Spleen (tissue), 11 donors: ENCODE measurements around the gene AFM. TPM values are rescaled to one million over a fixed set of nuclear protein-coding genes. Genes with fewer than 3 reads are reported as not detected.

ENCODE experiments used
- DNase-seq: peaks from one replicate; pipeline ENCODE4 v3.0.0-alpha.2; 2020
- H3K27ac ChIP-seq, 8 donors: fragments of 200-600 bp; sonication (generic) in 7 of 8; 1 replicate in 4 of 8; 2 replicates in 4 of 8; pipeline versions ENCODE4 v1.5.0 to v1.8.0; 2016 to 2021; ENCODE audit warnings: inconsistent platforms in 4 of 8, mild to moderate bottlenecking in 4 of 8, moderate library complexity in 1 of 8
- H3K27me3 ChIP-seq, 7 donors: fragments of 200-600 bp; sonication (generic) in 6 of 7; replicated peaks in 1 of 7; 1 replicate in 4 of 7; 2 replicates in 3 of 7; pipeline versions ENCODE4 v1.5.0 to v1.8.0; 2016 to 2021; ENCODE audit warnings: inconsistent platforms in 3 of 7, mild to moderate bottlenecking in 1 of 7
- H3K36me3 ChIP-seq, 6 donors: fragments of 200-600 bp; sonication (generic) in 5 of 6; 1 replicate in 4 of 6; 2 replicates in 2 of 6; pipeline versions ENCODE4 v1.5.0 to v1.8.0; 2016 to 2021; ENCODE audit warnings: inconsistent platforms in 2 of 6
- H3K4me1 ChIP-seq, 6 donors: fragments of 200-600 bp; sonication (generic) in 5 of 6; 1 replicate in 3 of 6; 2 replicates in 3 of 6; pipeline versions ENCODE4 v1.5.0 to v1.8.0; 2016 to 2021; ENCODE audit warnings: inconsistent platforms in 3 of 6
- H3K4me3 ChIP-seq, 8 donors: fragments of 200-600 bp; sonication (generic) in 7 of 8; 1 replicate in 4 of 8; 2 replicates in 4 of 8; pipeline versions ENCODE4 v1.5.0 to v1.8.0; 2016 to 2021; ENCODE audit warnings: inconsistent platforms in 4 of 8, mild to moderate bottlenecking in 4 of 8, moderate library complexity in 2 of 8
- H3K9me3 ChIP-seq, 8 donors: fragments of 200-600 bp; sonication (generic) in 7 of 8; 1 replicate in 4 of 8; 2 replicates in 4 of 8; pipeline versions ENCODE4 v1.5.0 to v1.8.0; 2016 to 2021; ENCODE audit warnings: inconsistent platforms in 4 of 8
- CTCF ChIP-seq, 11 experiments: fragments of 200-600 bp in 7 of 11; fragments of 450-650 bp in 4 of 11; sonication (generic) in 4 of 11; IDR thresholded peaks in 8 of 11; conservative IDR thresholded peaks in 3 of 11; 1 replicate in 7 of 11; 2 replicates in 4 of 11; pipeline versions ENCODE4 v1.4.0 to v1.8.0; 2016 to 2021; ENCODE audit warnings: antibody characterized with exemption in 11 of 11, inconsistent platforms in 4 of 11, mild to moderate bottlenecking in 1 of 11
- POLR2A ChIP-seq, 3 donors: fragments of 450-650 bp; IDR thresholded peaks; one replicate each; pipeline ENCODE4 v1.5.1; 2017; ENCODE audit warnings: antibody characterized with exemption in 3 of 3, mild to moderate bottlenecking in 1 of 3
- POLR2AphosphoS5 ChIP-seq, 3 donors: sonication (generic); formaldehyde crosslinking; IDR thresholded peaks; one replicate each; pipeline ENCODE4 v1.5.1; 2017; ENCODE audit warnings: antibody characterized with exemption in 3 of 3
- WGBS, 5 donors: extraction: QIAGEN DNeasy Blood & Tissue Kit in 3 of 5; methylation state at CpG; one replicate each; pipeline versions ENCODE4 v1.1.5 to v1.1.7; 2013 to 2018; 5-methylcytosine and 5-hydroxymethylcytosine counted together
- intact Hi-C: fragments of 100-400 bp; cut with DNase I; formaldehyde crosslinking; loops from one replicate; pipeline ENCODE4 v1.15.0; 2023; ENCODE audit warnings: low total_unique reads
- polyA plus RNA-seq, 3 donors: library from polyadenylated mRNA; stranded (reverse); fragments of 200-250 nt; gene quantifications; one replicate each; pipeline ENCODE4 v1.2.1, GENCODE V29; 2013
- total RNA-seq, 7 donors: library from RNA; depleted of rRNA in 3 of 7; stranded (reverse); fragments of >200 nt in 3 of 7; fragmentation: NEBNext Ultra II Directional in 4 of 7; extraction: Animal tissue kit (Norgen Biotek cat#: 25700) in 4 of 7; gene quantifications; one replicate each; pipeline versions ENCODE4 v1.1.0 to v1.2.1, GENCODE V29; 2016 to 2021
- donor health status: healthy with polysubstance abuse.
- donor health status: DM: no; HTN: no; CAD: no; lungs with moderate emphysema.
- donor health status: DM: no; HTN: no; CAD: no.
- donor health status: Bipolar disorder and iron deficiency.
- donor health status: healthy.
- donor health status: DM: no; HTN: no; CAD: no.
- donor health status: DM: yes; HTN: yes; CAD: no.

The AFM gene
- total and polyA plus RNA-seq, 10 donors: not detected

GRCh38 chr4:73460913-73461522 lies 20.5 kb upstream of the AFM start:
- H3K4me3 ChIP-seq: no peak overlapping the region
- no peaks in the 10 kb centered on the region for H3K9me3 ChIP-seq
- no peak overlapping the region for H3K27ac ChIP-seq
- no peak for DNase-seq
- H3K4me1 ChIP-seq: no peaks in the 10 kb centered on the region
- intact Hi-C loops: no loop called here
- H3K27me3 ChIP-seq: no peaks in the 10 kb centered on the region
- TF ChIP-seq POLR2AphosphoS5 (IDR thresholded peaks at IDR 0.05): no peak
- TF ChIP-seq POLR2A (IDR thresholded peaks at IDR 0.05): no peak
- TF ChIP-seq CTCF (IDR thresholded peaks at IDR 0.05 in 8 of 11, conservative IDR thresholded peaks at IDR 0.05 in 3 of 11): no peak
- no peaks in the 10 kb centered on the region for H3K36me3 ChIP-seq
- 72 to 86% (median 80%) methylated on average over 3 to 4 of the region's 4 CpGs for WGBS, 5 donors

GRCh38 chr4:73468170-73468569 lies 13.4 kb upstream of the AFM start:
- intact Hi-C loops: no loop called here
- H3K27me3 ChIP-seq: no peaks in the 10 kb centered on the region
- no peaks in the 10 kb centered on the region for H3K36me3 ChIP-seq
- 94 to 99% (median 97%) methylated on average over 3 of the region's 3 CpGs for WGBS, 5 donors
- no peak overlapping the region for H3K4me3 ChIP-seq
- no peak for DNase-seq
- TF ChIP-seq POLR2A (IDR thresholded peaks at IDR 0.05) (no peak), CTCF (IDR thresholded peaks at IDR 0.05 in 8 of 11, conservative IDR thresholded peaks at IDR 0.05 in 3 of 11) (no peak), POLR2AphosphoS5 (IDR thresholded peaks at IDR 0.05) (no peak)
- no peak overlapping the region for H3K27ac ChIP-seq
- no peaks in the 10 kb centered on the region for H3K4me1 ChIP-seq
- peaks cover 0 to 9% (median 5%) of the 10 kb centered on the region in 8 donors for H3K9me3 ChIP-seq

DNA sequence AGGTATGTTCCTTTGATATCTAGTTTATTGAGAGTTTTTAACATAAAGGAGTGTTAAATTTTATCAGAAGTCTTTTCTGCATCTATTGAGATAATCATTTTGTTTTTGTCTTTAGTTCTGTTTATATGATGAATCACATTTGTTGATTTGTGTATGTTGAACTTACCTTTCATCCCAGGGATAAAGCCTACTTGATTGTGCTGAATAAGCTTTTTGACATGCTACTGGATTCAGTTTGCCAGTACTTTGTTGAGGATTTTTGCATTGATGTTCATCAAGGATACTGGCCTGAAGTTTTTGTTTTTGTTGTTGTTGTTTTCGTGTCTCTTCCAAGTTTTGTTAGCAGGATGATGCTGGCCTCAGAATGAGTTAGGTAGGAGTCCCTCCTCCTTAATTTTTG lies 10.8 kb upstream of the AFM start:
- Histone ChIP-seq H3K4me1 (no peaks in the 10 kb centered on the region), H3K36me3 (no peaks in the 10 kb centered on the region), H3K27ac (no peak overlapping the region), H3K27me3 (no peaks in the 10 kb centered on the region), H3K4me3 (no peak overlapping the region), H3K9me3 (peaks cover 0 to 35% (median 20%) of the 10 kb centered on the region in 8 donors)
- intact Hi-C loops: no loop called here
- 68 to 93% (median 76%) methylated on average over 1 of the region's 1 CpG for WGBS, 5 donors
- TF ChIP-seq POLR2A (IDR thresholded peaks at IDR 0.05): no peak
- no peak for TF ChIP-seq CTCF (IDR thresholded peaks at IDR 0.05 in 8 of 11, conservative IDR thresholded peaks at IDR 0.05 in 3 of 11)
- TF ChIP-seq POLR2AphosphoS5 (IDR thresholded peaks at IDR 0.05): no peak
- no peak for DNase-seq

GRCh38 chr4:73477176-73477575 lies 4.4 kb upstream of the AFM start:
- Histone ChIP-seq H3K9me3 (peaks cover 0 to 39% (median 19%) of the 10 kb centered on the region in 8 donors), H3K4me1 (no peaks in the 10 kb centered on the region), H3K27me3 (no peaks in the 10 kb centered on the region), H3K36me3 (no peaks in the 10 kb centered on the region), H3K4me3 (no peak overlapping the region), H3K27ac (no peak overlapping the region)
- WGBS, 5 donors: 76 to 85% (median 79%) methylated on average over 8 to 11 of the region's 11 CpGs
- DNase-seq: peak; percentile 61
- no peak for TF ChIP-seq POLR2AphosphoS5 (IDR thresholded peaks at IDR 0.05)
- no peak for TF ChIP-seq CTCF (IDR thresholded peaks at IDR 0.05 in 8 of 11, conservative IDR thresholded peaks at IDR 0.05 in 3 of 11)
- TF ChIP-seq POLR2A (IDR thresholded peaks at IDR 0.05): no peak
- intact Hi-C loops: no loop called here
